GM18517 (cell line): ENCODE measurements around the gene HOXB2.

Experiments
- ATAC-seq: cut with Tn5 transposase; IDR thresholded peaks from one replicate; pipeline ENCODE4 v1.9.1; 2021; ENCODE audit warnings: mild to moderate bottlenecking, moderate library complexity; ENCODE audit not compliant: unreplicated experiment

The HOXB2 gene

DNA sequence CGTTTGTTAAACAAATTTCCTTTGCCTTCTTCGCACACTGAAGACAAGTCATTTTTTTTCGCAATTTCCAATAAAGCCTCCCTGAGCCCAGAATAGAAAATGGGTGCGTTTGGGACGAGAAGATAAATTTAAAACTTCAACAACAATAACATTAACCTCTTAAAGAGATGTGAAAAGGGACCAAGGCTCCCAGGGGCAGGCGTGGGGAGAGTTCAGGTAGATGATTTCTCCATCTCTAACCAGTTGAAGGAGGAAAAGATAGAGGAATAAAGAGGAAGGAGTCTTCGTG, 34.5 kb upstream of the HOXB2 start:
- no peak for ATAC-seq

DNA sequence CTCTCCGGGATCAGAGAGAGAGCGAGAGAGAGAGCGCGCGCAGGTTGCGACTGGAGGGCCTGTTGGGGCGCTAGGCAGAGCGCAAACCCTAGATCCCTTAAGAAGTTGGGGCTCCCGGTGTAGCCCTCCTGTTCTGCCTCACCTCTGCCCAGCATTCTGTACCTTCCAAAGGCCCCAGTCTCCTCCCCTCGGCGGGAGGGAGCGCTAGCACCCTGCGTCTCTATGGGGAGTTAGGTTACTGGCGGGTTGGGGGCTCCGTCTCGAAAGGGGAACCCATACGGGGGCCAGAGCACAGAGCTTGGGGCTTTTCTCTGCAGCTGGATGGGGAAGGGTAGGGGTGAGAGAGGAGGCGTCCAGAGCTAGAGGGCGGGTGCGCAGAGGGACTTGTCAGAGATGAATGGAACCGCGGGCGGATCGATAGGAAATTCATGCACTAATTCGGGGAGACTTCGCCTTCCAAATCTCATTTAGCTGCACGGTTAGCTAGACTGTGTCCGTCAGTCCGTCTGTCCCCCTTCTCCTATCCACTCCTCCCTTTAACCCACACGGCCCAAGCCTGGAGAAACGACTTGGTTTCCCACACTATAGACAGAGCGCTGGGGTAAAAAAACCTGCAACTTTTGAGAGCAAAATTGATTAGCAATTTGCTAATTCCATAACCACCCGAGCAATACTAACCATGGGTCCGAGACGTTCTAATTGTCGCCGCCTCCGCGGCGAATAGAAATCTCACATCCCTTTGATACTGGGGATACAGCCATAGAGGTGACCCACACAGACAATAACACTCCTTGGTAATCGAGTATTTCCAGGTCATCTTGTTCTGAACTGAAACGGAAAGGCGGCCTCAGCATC, 33.9 kb upstream of the HOXB2 start:
- ATAC-seq = no peak

DNA sequence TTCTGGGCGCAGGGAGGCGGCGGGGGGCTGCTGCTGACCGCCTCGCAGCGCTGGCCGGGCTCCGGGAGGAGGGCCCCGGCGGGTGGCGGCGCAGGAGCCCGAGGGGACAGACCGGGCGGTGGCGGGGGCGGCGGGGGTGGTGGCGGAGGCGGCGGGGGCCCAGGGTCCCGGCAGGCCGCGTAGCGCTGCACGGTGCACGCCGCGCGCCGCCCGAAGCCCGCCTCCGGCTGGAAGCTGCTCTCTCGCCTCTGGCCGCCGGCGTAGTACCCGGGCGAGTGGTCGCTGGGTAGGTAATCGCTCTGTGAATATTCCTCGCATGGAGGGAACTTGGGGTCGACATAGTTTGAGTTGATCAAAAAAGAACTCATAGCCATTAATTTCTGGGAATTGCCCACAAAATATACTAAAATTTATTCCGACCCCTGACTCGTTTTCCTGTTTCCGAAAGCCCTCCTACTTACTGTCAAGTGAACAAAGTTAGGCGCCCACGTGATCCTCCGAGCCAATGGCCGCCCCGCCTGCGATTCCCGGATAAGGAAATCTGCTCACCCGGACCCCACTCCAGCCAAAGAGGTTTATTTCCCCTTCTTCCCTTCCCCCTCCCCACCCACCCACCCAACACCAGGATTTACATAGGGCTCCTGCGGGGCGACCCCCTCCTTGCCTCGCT, 33.2 kb upstream of the HOXB2 start, which contains the start of gene HOXB4:
Gene HOXB4, minus strand, starts transcription at position 405 of the 670 bp plus-strand sequence. Its CDS starts 31 bp downstream, at position 374.
- no peak for ATAC-seq

DNA sequence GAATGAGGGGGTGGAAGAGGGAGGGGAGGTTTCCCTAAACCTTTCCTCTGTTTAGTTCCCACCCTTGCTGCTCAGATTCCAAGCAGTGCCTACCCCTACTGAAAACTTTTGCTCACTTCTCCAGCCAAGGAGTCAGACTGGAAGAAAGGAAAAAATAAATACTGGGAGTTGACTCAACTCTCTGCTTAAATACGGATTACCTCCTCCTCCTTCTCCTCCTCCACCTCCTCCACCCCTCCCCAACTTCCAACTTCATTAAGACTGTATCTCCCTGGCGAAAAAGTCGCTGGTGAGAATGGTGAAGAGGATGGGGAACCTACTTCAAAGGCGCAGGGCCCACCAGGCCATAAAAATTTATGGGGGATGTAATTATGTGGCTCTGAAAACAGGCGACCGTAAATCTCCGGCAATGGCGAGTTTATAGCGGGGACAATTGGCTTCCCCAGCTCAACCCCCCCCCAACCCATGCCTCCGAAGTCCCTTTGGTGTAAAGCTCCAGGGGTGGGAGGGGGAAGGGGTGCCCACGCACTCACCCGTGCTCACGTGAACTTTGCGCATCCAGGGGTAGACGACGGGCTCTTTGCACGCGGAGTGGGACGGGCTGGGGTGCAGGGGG, 32.5 kb upstream of the HOXB2 start:
- no peak for ATAC-seq

DNA sequence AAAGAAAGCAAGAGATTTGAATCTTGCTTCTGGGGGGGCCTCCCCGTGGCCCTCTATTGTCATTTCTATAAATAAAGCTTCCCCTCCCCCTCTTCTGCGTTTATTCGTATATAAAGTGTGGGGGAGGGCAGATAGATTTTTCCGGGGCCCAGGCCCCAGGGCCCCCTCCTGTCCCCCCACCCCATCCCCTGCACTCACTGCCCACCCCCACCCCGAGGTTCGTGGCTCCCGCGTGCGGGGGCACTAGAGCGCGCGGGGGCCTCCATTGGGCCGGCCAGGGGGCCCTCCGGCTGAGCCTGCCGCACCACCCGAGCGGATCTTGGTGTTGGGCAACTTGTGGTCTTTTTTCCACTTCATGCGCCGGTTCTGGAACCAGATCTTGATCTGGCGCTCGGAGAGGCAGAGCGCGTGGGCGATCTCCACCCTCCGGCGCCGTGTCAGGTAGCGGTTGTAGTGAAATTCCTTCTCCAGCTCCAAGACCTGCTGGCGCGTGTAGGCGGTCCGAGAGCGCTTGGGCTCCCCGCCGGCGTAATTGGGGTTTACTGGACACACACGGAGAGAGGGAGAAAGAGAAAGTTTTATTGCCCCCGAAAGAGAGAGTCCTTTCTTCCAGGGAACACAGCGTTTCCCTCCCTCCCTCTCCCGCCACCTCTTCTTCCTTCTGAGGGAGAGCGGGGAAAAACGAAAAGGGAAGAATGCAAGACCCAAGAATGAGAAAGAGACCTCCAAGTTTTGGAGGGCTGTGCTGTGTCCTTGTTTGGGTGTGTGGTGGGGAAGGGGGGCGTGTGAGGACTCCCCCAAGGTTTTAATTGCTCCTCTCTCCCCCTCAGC, 31.8 kb upstream of the HOXB2 start:
- no peak for ATAC-seq

- ATAC-seq = no peak
These were observed 31.0 kb upstream of the HOXB2 start for GRCh38 chr17:48575673-48576478.

DNA sequence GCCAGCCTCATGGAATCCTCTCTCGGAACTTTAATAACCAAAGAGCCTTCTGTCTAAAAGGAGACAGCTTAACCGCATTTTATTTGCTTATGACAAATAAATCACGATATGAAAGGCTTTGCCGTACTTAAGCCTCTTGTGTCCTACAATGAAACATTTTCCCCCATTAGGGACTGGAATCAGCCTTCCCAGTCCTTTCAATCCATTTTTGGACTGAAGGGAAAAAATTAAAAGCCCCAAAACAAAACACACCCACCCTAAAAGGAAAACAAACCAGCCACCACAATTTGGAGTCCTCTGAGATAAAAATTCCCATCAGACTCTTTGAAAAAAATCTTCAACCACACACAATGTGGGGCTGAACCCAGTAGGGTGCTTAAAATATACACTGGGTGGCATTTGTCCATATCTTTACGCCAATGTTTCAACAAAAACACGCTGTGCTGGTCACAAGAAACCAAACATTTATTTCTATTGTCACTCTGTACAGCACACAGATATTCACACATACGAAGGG, 30.2 kb upstream of the HOXB2 start:
- no peak for ATAC-seq

GRCh38 chr17:48574505-48575065, 29.7 kb upstream of the HOXB2 start:
- ATAC-seq = no peak

- no peak for ATAC-seq
These were observed 27.0 kb upstream of the HOXB2 start for GRCh38 chr17:48571826-48572417.

GRCh38 chr17:48571024-48571818, 26.3 kb upstream of the HOXB2 start:
- no peak for ATAC-seq

- ATAC-seq = no peak
These were observed 25.6 kb upstream of the HOXB2 start for GRCh38 chr17:48570325-48571023.

DNA sequence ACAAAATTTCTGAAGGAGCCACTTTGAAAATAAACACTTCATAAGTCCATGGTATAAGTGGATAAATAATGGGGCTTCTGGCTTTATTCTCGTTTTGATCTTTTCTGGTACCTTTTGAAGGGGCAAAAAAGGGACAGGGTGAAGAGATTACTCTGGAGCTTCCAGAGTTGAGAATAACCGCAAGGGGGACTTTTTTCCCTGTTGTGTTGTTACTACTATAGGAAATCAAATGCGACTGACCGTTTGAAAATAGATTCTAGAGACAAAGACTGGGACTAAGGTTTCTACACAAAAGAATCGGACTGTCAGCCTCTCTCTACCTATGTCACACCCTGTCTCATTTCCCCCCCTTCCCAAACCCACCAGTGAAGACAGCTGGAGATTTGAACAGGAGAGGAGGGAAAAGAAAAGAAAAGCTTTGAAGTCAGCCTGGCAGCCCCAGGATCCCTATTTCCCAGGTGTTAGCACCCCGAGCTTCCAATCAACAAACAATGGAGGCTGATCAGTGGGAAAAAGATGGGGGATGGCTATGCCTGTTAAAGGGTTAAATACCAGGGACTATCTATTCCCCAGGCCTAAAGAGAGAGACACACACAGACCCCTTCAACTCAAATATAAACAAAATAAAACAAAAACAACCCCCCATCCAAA, 24.9 kb upstream of the HOXB2 start:
- ATAC-seq = no peak

- no peak for ATAC-seq
These were observed 24.3 kb upstream of the HOXB2 start for GRCh38 chr17:48569240-48569582.

GRCh38 chr17:48568499-48569239, 23.8 kb upstream of the HOXB2 start:
- no peak for ATAC-seq

DNA sequence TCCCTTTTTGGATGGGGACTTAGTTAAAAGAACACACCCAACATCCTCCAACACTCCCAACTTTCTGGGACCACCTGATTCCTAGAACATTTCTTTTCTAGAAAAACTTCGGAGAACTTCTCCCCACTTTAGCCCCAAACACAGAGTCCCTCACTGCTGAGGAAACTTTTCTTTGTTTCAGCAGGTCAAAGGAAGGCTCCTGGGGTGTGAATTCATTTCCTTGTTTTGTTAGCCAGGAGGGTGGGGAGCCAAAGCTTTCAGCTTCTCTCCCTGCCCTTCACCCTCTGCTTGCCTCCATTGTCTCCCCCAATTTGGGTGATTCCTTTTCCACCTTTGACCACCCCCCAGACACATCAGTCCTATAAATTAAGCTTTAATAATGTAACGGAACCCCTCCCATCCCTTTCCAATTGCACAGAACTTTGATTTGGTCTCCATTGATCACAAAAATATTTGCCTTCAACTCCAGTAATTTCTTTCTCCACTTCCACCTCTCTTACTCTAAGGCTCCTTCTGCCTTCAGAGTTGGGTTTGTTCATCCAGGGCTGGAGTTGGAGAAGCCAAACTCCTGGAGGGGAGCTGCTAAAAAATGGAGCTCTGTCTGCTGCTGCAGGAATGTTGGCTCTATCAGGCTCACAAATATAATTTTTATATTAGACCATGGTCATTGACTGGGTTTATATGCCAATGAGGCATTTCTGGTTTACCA, 22.9 kb upstream of the HOXB2 start:
- ATAC-seq = no peak

DNA sequence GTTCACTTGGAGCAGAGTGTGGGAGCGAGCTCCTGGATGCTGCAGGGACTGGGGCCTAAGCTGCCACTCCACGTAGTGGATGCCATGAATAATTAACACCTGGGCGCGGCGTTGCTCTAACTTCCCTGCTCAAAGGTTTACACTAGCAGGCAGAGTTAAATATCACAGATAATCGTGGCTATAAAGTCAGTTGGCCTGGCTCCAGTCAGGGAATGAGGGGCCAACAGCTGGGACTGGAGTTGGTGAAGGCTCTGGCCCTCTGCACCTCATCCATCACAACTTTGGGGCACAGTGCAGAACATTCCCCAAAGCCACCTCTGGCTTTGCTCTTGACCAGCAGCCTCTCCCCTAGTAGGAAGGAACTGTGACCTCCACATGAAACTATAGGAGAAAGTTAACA, 22.3 kb upstream of the HOXB2 start:
- no peak for ATAC-seq
